ENCODE measurements around the gene RCHY1.

RCHY1 gene

DNA sequence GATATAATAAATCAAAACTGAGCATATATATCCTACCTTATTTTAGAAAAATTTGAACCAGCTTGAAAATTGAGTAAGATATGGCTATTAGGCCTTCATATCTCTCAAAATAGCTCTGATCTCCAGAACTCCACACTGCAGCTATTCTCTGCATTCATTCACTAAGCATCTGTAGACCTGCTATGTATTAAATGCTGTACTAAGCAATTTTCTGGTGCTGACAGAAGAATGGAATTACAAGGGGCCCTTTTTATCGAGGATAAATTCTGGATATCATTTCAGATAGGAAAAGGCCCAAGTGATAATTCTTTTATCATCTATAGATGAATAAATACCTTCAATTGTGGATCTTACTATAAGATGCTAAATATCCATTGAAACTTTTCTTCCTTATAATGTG is 1.9 kb upstream of the RCHY1 start:
- Histone ChIP-seq H3K4me3 (IDR thresholded peaks at IDR 0.05; ENCODE audit: insufficient read depth, low read depth, low read length) (no peak overlapping the region), H3K79me2 (ENCODE audit: insufficient read depth, low read depth) (peaks cover 35% of the 10 kb centered on the region)
- TF ChIP-seq, protein P1, sequence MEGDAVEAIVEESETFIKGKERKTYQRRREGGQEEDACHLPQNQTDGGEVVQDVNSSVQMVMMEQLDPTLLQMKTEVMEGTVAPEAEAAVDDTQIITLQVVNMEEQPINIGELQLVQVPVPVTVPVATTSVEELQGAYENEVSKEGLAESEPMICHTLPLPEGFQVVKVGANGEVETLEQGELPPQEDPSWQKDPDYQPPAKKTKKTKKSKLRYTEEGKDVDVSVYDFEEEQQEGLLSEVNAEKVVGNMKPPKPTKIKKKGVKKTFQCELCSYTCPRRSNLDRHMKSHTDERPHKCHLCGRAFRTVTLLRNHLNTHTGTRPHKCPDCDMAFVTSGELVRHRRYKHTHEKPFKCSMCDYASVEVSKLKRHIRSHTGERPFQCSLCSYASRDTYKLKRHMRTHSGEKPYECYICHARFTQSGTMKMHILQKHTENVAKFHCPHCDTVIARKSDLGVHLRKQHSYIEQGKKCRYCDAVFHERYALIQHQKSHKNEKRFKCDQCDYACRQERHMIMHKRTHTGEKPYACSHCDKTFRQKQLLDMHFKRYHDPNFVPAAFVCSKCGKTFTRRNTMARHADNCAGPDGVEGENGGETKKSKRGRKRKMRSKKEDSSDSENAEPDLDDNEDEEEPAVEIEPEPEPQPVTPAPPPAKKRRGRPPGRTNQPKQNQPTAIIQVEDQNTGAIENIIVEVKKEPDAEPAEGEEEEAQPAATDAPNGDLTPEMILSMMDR (conservative IDR thresholded peaks at IDR 0.05; ENCODE audit: low read depth, low read length): no peak

DNA sequence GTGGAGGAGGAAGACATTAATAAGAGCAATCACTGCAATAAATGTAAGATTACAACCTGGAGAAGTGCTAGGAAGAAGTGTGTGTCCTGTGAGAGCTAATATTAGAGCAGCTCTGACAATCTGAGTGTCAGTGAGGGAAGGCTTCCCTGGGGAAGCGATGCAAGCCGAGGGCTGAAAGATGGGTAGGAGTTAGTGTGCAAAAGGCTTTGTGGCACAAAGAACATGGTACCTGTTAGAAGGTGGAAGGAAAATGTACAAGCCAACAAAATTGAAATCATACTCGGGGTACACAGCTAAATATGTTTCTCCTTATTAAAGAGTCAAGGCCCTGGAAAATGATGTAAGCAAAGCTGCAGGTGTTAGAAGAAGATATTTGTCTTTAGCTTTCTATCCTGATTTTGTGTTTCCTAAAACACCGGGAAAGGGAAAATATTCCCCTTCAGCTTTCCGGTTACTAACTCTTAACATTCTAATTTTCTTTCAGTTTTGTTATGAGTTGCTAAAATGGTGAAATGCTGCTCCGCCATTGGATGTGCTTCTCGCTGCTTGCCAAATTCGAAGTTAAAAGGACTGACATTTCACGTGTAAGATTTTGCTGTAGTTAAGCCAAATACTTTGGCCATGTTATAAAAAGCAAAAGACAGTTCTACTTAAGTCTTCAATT is 878 bp upstream of the RCHY1 start:
- Histone ChIP-seq H2AFZ (ENCODE audit: low read depth) (peak overlapping the region; percentile 68), H3K4me3 (IDR thresholded peaks at IDR 0.05; ENCODE audit: insufficient read depth, low read depth, low read length) (peak overlapping the region; percentile 96), H3K79me2 (ENCODE audit: insufficient read depth, low read depth) (peaks cover 46% of the 10 kb centered on the region), H4K20me1 (ENCODE audit: insufficient read depth) (no peaks in the 10 kb centered on the region), H3K4me1 (ENCODE audit: low read depth, poor library complexity, severe bottlenecking) (peaks cover 52% of the 10 kb centered on the region), H3K4me2 (peak overlapping the region; percentile 74), H3K9ac (peak overlapping the region; percentile 69), H3K27ac (peak overlapping the region; percentile 84), H3K27me3 (ENCODE audit: insufficient read depth, low read depth) (no peaks in the 10 kb centered on the region), H3K36me3 (ENCODE audit: insufficient read depth) (no peaks in the 10 kb centered on the region)
- TF ChIP-seq, protein P1 (conservative IDR thresholded peaks at IDR 0.05; ENCODE audit: low read depth, low read length): no peak

More for the DNA sequence above, 1.9 kb upstream of the RCHY1 start:
- H3K27me3 ChIP-seq (ENCODE audit: insufficient read depth, low read depth): no peaks in the 10 kb centered on the region
- no peaks in the 10 kb centered on the region for H4K20me1 ChIP-seq (ENCODE audit: insufficient read depth)
- peak overlapping the region; percentile 74 for H3K4me2 ChIP-seq
- peak overlapping the region; percentile 69; the same call in 1 of the 2 replicates for H3K9ac ChIP-seq
- no peaks in the 10 kb centered on the region for H3K36me3 ChIP-seq (ENCODE audit: insufficient read depth)
- peaks cover 43% of the 10 kb centered on the region for H3K4me1 ChIP-seq (ENCODE audit: low read depth, poor library complexity, severe bottlenecking)
- H2AFZ ChIP-seq (ENCODE audit: low read depth): no peak overlapping the region
- H3K27ac ChIP-seq: peak overlapping the region; percentile 84; the same call in 1 of the 2 replicates

DNA sequence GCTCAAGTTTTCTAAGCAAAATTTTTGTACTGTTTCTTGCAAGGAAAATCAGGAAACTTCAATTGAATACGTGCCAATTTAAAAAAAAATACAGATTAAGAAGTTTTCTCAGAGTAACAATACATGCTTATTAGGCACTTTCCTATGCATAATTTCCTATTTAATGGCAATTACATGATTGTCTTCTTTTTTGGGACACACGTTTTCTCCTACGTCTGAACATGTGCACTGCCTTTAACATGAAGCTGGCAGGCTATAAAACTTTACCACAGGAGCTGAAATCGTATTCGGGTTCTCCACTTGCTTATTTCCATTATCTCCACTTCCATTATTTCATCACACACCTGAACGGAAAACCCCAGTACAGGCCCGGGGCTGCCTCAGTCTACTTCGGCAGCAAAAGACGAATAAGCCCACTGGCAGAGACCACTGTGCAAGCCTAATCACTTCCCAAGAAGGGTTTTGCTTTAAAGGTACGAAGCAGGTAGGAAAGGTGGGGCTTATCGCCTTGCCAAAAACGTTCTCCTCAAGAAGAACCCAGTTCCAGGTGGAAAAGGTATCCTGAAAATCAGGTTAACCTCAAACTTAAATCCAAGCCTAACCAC is 575 bp downstream of the RCHY1 start:
- Histone ChIP-seq H2AFZ (ENCODE audit: low read depth) (peak overlapping the region; percentile 68), H3K36me3 (ENCODE audit: insufficient read depth) (no peaks in the 10 kb centered on the region), H3K4me1 (ENCODE audit: low read depth, poor library complexity, severe bottlenecking) (peaks cover 56% of the 10 kb centered on the region), H3K27ac (peak overlapping the region; percentile 84), H3K27me3 (ENCODE audit: insufficient read depth, low read depth) (no peaks in the 10 kb centered on the region), H3K4me3 (IDR thresholded peaks at IDR 0.05; ENCODE audit: insufficient read depth, low read depth, low read length) (peak overlapping the region; percentile 96), H3K4me2 (peak overlapping the region; percentile 93), H3K9ac (peak overlapping the region; percentile 69), H4K20me1 (ENCODE audit: insufficient read depth) (no peaks in the 10 kb centered on the region), H3K79me2 (ENCODE audit: insufficient read depth, low read depth) (peaks cover 48% of the 10 kb centered on the region)
- TF ChIP-seq, protein P1 (conservative IDR thresholded peaks at IDR 0.05; ENCODE audit: low read depth, low read length): no peak

DNA sequence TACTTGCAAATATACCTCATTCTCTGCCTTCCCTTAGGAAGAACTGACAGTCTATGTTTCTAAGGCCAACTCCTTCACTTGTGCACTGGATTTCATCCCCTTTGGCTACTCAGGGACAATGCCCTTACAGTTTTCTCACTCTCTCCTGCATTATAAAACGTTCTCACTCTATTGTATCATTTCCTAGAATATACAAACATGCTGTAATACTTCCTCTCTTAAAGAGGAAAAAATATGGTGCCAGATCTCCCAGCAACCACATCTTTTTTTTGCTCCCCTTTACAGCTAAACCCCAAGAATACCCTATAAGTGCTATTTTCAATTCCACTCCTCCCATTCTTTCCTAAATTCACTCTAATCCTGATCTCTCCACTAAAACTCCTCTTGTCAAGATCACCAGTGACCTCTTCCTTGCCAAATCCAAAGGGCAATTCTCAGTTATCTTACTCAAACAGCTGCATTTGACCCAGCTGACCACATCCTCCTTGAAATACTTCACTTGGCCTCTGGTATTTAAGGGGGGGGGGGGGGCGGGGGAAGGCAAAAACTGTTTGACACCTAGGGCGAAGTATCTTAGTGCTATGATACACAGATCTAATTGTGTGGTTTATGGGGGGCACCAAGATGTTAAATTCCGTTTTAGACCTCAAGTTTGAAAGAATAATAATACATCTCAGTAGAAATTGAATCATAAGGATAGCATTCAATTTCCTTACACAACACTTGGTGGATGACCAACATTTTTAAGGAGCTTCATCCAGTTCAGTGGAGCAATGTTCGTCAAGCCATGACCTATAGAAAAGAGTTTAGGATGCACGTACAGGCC is 1.6 kb downstream of the RCHY1 start:
- Histone ChIP-seq H3K4me2 (peak overlapping the region; percentile 93), H3K79me2 (ENCODE audit: insufficient read depth, low read depth) (peaks cover 48% of the 10 kb centered on the region), H3K36me3 (ENCODE audit: insufficient read depth) (no peaks in the 10 kb centered on the region), H3K4me3 (IDR thresholded peaks at IDR 0.05; ENCODE audit: insufficient read depth, low read depth, low read length) (no peak overlapping the region), H3K27ac (peak overlapping the region; percentile 84; the same call in 1 of the 2 replicates), H3K9ac (peak overlapping the region; percentile 69; the same call in 1 of the 2 replicates), H3K4me1 (ENCODE audit: low read depth, poor library complexity, severe bottlenecking) (peaks cover 56% of the 10 kb centered on the region), H4K20me1 (ENCODE audit: insufficient read depth) (no peaks in the 10 kb centered on the region), H2AFZ (ENCODE audit: low read depth) (no peak overlapping the region), H3K27me3 (ENCODE audit: insufficient read depth, low read depth) (no peaks in the 10 kb centered on the region)
- TF ChIP-seq, protein P1 (conservative IDR thresholded peaks at IDR 0.05; ENCODE audit: low read depth, low read length): no peak
